HepG2 (cell line): ENCODE data around the gene SLC17A5. TPM values are rescaled to one million over a fixed set of nuclear protein-coding genes. Genes with fewer than 3 reads are reported as not detected.

ENCODE experiments used
- BHLHE40 ChIP-seq: IDR thresholded peaks from 2 replicates; pipeline ENCODE4 v1.6.1; 2011; ENCODE audit warnings: low read length, improper control_type of control experiment
- BRCA1 ChIP-seq: sonication (generic); formaldehyde crosslinking; IDR thresholded peaks from 2 replicates; pipeline ENCODE4 v1.4.0; 2020; ENCODE audit warnings: missing genetic modification reagents
- EP300 ChIP-seq, 3 experiments: sonication (generic) in 1 of 3; formaldehyde crosslinking in 1 of 3; IDR thresholded peaks; 2 replicates each; pipeline versions ENCODE4 v1.5.1 to v1.6.1; 2011 to 2020; ENCODE audit warnings: low read depth in 2 of 3, low read length in 2 of 3, borderline replicate concordance in 1 of 3, improper control_type of control experiment in 1 of 3, mild to moderate bottlenecking in 1 of 3, missing genetic modification reagents in 1 of 3, moderate library complexity in 1 of 3
- KLF12 ChIP-seq: sonication (generic); formaldehyde crosslinking; IDR thresholded peaks from 2 replicates; pipeline ENCODE4 v1.4.0; 2020; ENCODE audit warnings: missing genetic modification reagents, borderline replicate concordance
- KLF6 ChIP-seq: IDR thresholded peaks from 2 replicates; pipeline ENCODE4 v1.8.0; 2016; ENCODE audit warnings: missing biosample characterization, missing genetic modification reagents
- RORA ChIP-seq: sonication (generic); formaldehyde crosslinking; IDR thresholded peaks from 2 replicates; pipeline ENCODE4 v1.5.0; 2020; ENCODE audit warnings: mild to moderate bottlenecking, missing genetic modification reagents, moderate library complexity
- SIN3A ChIP-seq: IDR thresholded peaks from 2 replicates; pipeline ENCODE4 v1.6.1; 2011; ENCODE audit warnings: low read depth, mild to moderate bottlenecking, control low read depth, low read length, borderline replicate concordance
- ZMAT3 ChIP-seq: sonication (generic); formaldehyde crosslinking; conservative IDR thresholded peaks from 2 replicates; pipeline ENCODE4 v1.7.0; 2021; ENCODE audit warnings: missing genetic modification reagents
- ZNF205 ChIP-seq: IDR thresholded peaks from 2 replicates; pipeline ENCODE4 v1.6.1; 2018; ENCODE audit warnings: missing biosample characterization, missing genetic modification reagents
- ZNF34 ChIP-seq: sonication (generic); formaldehyde crosslinking; IDR thresholded peaks from 2 replicates; pipeline ENCODE4 v1.4.0; 2020; ENCODE audit warnings: mild to moderate bottlenecking, missing genetic modification reagents, borderline replicate concordance
- ZNF775 ChIP-seq: sonication (generic); formaldehyde crosslinking; IDR thresholded peaks from 2 replicates; pipeline ENCODE4 v1.4.0; 2020; ENCODE audit warnings: missing genetic modification reagents, mild to moderate bottlenecking, moderate library complexity, borderline replicate concordance
- polyA plus RNA-seq, 8 experiments: library from polyadenylated mRNA; depleted of rRNA in 3 of 8; stranded (reverse) in 7 of 8; unstranded in 1 of 8; fragments of >200 nt; fragmentation: Illumina TruSeq in 4 of 8; extraction: Trizol in 4 of 8; gene quantifications; 2 replicates each; pipeline versions ENCODE4 v1.2.1 to v1.2.3, GENCODE V29; 2011 to 2016; ENCODE audit warnings: low read depth in 4 of 8, missing spikeins in 1 of 8, mixed read lengths in 1 of 8; ENCODE audit not compliant: insufficient read depth in 1 of 8
- total RNA-seq, 5 experiments: library from RNA; depleted of rRNA; stranded (reverse); fragments of >200 nt; fragmentation: Illumina TruSeq; extraction: Trizol; gene quantifications; 2 replicates each; pipeline ENCODE4 v1.2.3, GENCODE V29; 2016; ENCODE audit warnings: low read depth in 1 of 5
- TF ChIP-seq, protein P1 (sequence below): sonication (generic); formaldehyde crosslinking; IDR thresholded peaks from 2 replicates; pipeline ENCODE4 v1.4.0; 2020; ENCODE audit warnings: missing genetic modification reagents, borderline replicate concordance
- TF ChIP-seq, protein P2 (sequence below): sonication (generic); formaldehyde crosslinking; IDR thresholded peaks from 2 replicates; pipeline ENCODE4 v1.9.0; 2021; ENCODE audit warnings: missing genetic modification reagents, mild to moderate bottlenecking, borderline replicate concordance
- TF ChIP-seq, protein P3 (sequence below): sonication (generic); formaldehyde crosslinking; conservative IDR thresholded peaks from 2 replicates; pipeline ENCODE4 v1.4.0; 2020; ENCODE audit warnings: mild to moderate bottlenecking, missing genetic modification reagents, moderate library complexity
- TF ChIP-seq, protein P4 (sequence below): sonication (generic); formaldehyde crosslinking; IDR thresholded peaks from 2 replicates; pipeline ENCODE4 v1.5.0; 2020; ENCODE audit warnings: missing genetic modification reagents, mild to moderate bottlenecking, borderline replicate concordance
- TF ChIP-seq, protein P5 (sequence below): sonication (generic); formaldehyde crosslinking; conservative IDR thresholded peaks from 2 replicates; pipeline ENCODE4 v1.8.1; 2023; ENCODE audit warnings: missing genetic modification reagents

Gene SLC17A5
- total and polyA plus RNA-seq, 2 of the 13 experiments (the other 11 are each of a cell fraction or from before 2014, with no cell fraction given), result 18.3 to 20.5 TPM

DNA sequence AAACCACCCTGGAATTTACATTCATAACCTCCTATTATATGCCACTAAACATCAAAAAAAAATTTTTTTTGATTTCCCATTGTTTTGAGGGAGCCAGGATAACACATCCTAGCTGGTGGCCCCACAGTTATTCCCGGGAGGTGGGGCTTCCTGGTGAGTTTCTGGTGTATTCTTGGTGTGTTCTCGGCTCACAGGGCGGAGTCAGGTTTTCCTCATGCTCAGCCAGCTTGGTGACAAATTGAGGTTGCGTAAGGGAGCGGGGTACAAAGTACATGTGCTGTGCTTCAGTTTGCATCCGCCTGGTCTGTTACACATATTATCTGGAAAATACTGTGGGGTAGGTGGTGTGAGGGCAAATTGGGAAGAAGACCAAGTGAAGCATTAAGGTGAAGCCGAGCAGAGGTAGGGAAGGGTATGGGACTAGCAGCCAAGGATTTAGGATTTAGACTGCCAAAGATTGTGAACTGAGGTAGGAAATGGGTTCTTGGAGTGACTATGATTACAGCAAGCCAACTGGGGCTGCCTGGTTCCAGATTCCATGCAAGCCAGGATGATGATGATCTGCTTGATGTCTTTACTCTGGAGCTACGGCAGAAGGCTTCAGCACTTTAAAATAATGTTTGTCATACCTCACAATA lies 86.7 kb downstream of the SLC17A5 start (continued):
- TF ChIP-seq, protein P1, sequence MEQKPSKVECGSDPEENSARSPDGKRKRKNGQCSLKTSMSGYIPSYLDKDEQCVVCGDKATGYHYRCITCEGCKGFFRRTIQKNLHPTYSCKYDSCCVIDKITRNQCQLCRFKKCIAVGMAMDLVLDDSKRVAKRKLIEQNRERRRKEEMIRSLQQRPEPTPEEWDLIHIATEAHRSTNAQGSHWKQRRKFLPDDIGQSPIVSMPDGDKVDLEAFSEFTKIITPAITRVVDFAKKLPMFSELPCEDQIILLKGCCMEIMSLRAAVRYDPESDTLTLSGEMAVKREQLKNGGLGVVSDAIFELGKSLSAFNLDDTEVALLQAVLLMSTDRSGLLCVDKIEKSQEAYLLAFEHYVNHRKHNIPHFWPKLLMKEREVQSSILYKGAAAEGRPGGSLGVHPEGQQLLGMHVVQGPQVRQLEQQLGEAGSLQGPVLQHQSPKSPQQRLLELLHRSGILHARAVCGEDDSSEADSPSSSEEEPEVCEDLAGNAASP (CRISPR knock-in tag), result peak; percentile 81
- TF ChIP-seq ZNF775, result no peak
- TF ChIP-seq RORA (CRISPR knock-in tag), result no peak
- TF ChIP-seq ZNF205 (CRISPR knock-in tag), result peak; percentile 41; the same call in 1 of the 2 replicates
- TF ChIP-seq, protein P2, sequence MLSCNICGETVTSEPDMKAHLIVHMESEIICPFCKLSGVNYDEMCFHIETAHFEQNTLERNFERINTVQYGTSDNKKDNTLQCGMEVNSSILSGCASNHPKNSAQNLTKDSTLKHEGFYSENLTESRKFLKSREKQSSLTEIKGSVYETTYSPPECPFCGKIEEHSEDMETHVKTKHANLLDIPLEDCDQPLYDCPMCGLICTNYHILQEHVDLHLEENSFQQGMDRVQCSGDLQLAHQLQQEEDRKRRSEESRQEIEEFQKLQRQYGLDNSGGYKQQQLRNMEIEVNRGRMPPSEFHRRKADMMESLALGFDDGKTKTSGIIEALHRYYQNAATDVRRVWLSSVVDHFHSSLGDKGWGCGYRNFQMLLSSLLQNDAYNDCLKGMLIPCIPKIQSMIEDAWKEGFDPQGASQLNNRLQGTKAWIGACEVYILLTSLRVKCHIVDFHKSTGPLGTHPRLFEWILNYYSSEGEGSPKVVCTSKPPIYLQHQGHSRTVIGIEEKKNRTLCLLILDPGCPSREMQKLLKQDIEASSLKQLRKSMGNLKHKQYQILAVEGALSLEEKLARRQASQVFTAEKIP (CRISPR knock-in tag), result no peak
- peak; percentile 77 to 83; a peak in 3 of 4 replicates for TF ChIP-seq EP300 (IDR thresholded peaks at IDR 0.05; ENCODE audit: low read depth in 2 of 2, low read length in 2 of 2)
- TF ChIP-seq EP300 (CRISPR knock-in tag; IDR thresholded peaks at IDR 0.05; ENCODE audit: borderline replicate concordance), result peak; percentile 74; the same call in 1 of the 2 replicates
- TF ChIP-seq ZNF34, result no peak
- TF ChIP-seq, protein P3, sequence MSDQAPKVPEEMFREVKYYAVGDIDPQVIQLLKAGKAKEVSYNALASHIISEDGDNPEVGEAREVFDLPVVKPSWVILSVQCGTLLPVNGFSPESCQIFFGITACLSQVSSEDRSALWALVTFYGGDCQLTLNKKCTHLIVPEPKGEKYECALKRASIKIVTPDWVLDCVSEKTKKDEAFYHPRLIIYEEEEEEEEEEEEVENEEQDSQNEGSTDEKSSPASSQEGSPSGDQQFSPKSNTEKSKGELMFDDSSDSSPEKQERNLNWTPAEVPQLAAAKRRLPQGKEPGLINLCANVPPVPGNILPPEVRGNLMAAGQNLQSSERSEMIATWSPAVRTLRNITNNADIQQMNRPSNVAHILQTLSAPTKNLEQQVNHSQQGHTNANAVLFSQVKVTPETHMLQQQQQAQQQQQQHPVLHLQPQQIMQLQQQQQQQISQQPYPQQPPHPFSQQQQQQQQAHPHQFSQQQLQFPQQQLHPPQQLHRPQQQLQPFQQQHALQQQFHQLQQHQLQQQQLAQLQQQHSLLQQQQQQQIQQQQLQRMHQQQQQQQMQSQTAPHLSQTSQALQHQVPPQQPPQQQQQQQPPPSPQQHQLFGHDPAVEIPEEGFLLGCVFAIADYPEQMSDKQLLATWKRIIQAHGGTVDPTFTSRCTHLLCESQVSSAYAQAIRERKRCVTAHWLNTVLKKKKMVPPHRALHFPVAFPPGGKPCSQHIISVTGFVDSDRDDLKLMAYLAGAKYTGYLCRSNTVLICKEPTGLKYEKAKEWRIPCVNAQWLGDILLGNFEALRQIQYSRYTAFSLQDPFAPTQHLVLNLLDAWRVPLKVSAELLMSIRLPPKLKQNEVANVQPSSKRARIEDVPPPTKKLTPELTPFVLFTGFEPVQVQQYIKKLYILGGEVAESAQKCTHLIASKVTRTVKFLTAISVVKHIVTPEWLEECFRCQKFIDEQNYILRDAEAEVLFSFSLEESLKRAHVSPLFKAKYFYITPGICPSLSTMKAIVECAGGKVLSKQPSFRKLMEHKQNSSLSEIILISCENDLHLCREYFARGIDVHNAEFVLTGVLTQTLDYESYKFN (CRISPR knock-in tag), result peak; percentile 94
- no peak for TF ChIP-seq BRCA1 (CRISPR knock-in tag)
- TF ChIP-seq, protein P4, sequence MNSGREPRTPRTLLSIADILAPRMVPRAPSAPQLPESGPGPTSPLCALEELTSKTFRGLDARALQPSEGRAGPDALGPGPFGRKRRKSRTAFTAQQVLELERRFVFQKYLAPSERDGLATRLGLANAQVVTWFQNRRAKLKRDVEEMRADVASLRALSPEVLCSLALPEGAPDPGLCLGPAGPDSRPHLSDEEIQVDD (CRISPR knock-in tag), result no peak
- peak; percentile 91 for TF ChIP-seq KLF6 (CRISPR knock-in tag)
- 0 out of 2 replicates have a peak, but pooled peaks have one; percentile 21 for TF ChIP-seq BHLHE40
- TF ChIP-seq ZMAT3 (CRISPR knock-in tag), result peak; percentile 63; the same call in 1 of the 2 replicates
- TF ChIP-seq KLF12, result peak; percentile 88; the same call in 1 of the 2 replicates
- TF ChIP-seq, protein P5, sequence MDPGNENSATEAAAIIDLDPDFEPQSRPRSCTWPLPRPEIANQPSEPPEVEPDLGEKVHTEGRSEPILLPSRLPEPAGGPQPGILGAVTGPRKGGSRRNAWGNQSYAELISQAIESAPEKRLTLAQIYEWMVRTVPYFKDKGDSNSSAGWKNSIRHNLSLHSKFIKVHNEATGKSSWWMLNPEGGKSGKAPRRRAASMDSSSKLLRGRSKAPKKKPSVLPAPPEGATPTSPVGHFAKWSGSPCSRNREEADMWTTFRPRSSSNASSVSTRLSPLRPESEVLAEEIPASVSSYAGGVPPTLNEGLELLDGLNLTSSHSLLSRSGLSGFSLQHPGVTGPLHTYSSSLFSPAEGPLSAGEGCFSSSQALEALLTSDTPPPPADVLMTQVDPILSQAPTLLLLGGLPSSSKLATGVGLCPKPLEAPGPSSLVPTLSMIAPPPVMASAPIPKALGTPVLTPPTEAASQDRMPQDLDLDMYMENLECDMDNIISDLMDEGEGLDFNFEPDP (CRISPR knock-in tag), result no peak
- 0 out of 2 replicates have a peak, but pooled peaks have one; percentile 39 for TF ChIP-seq SIN3A
